H9 (cell line): Measurements from ENCODE around the gene PNMA6E. TPM values are rescaled to one million over a fixed set of nuclear protein-coding genes. Genes with fewer than 3 reads are reported as not detected.

ENCODE experiments used
- DNase-seq: peaks from one replicate; pipeline ENCODE4 v3.0.0-alpha.2; 2017
- H2AFZ ChIP-seq: one replicate; pipeline ENCODE4 v1.6.1; 2013; ENCODE audit warnings: mild to moderate bottlenecking, low read length, control low read depth, moderate library complexity
- H2AK5ac ChIP-seq: 2 replicates; pipeline ENCODE4 v1.6.1; 2013; ENCODE audit warnings: low read length, control low read depth, mixed read lengths; ENCODE audit not compliant: insufficient read length
- H2BK120ac ChIP-seq: one replicate; pipeline ENCODE4 v1.6.1; 2013; ENCODE audit warnings: low read depth, mild to moderate bottlenecking, low read length, control low read depth, inconsistent platforms; ENCODE audit not compliant: poor library complexity, severe bottlenecking
- H2BK12ac ChIP-seq: 2 replicates; pipeline ENCODE4 v1.6.1; 2013; ENCODE audit warnings: low read length, control low read depth, mixed read lengths, low read depth; ENCODE audit not compliant: insufficient read length
- H2BK15ac ChIP-seq: 2 replicates; pipeline ENCODE4 v1.6.1; 2013; ENCODE audit warnings: low read depth, low read length, control low read depth
- H2BK20ac ChIP-seq: one replicate; pipeline ENCODE4 v1.6.1; 2013; ENCODE audit warnings: low read depth, mild to moderate bottlenecking, low read length, control low read depth, inconsistent platforms; ENCODE audit not compliant: poor library complexity, severe bottlenecking
- H2BK5ac ChIP-seq: 2 replicates; pipeline ENCODE4 v1.6.1; 2013; ENCODE audit warnings: low read length, control low read depth, mixed read lengths; ENCODE audit not compliant: insufficient read length
- H3K14ac ChIP-seq: 2 replicates; pipeline ENCODE4 v1.6.1; 2013; ENCODE audit warnings: low read length, control low read depth; ENCODE audit not compliant: insufficient read depth
- H3K18ac ChIP-seq: 2 replicates; pipeline ENCODE4 v1.6.1; 2013; ENCODE audit warnings: low read depth, mild to moderate bottlenecking, mixed read lengths, low read length, control low read depth; ENCODE audit not compliant: insufficient read length
- H3K23ac ChIP-seq: 2 replicates; pipeline ENCODE4 v1.6.1; 2013; ENCODE audit warnings: low read length, control low read depth, mixed read lengths, low read depth; ENCODE audit not compliant: insufficient read length
- H3K23me2 ChIP-seq: 2 replicates; pipeline ENCODE4 v1.6.1; 2013; ENCODE audit warnings: low read depth, mild to moderate bottlenecking, mixed read lengths, low read length, control low read depth; ENCODE audit not compliant: insufficient read length, poor library complexity, severe bottlenecking
- H3K27ac ChIP-seq: 2 replicates; pipeline ENCODE4 v1.5.1; 2013; ENCODE audit warnings: low read length, control low read depth, mixed read lengths, low read depth; ENCODE audit not compliant: insufficient read length
- H3K27me3 ChIP-seq: 2 replicates; pipeline ENCODE4 v1.6.1; 2013; ENCODE audit warnings: low read length, control low read depth, inconsistent platforms; ENCODE audit not compliant: insufficient read depth
- H3K4ac ChIP-seq: 2 replicates; pipeline ENCODE4 v1.6.1; 2013; ENCODE audit warnings: low read depth, mild to moderate bottlenecking, control low read depth, inconsistent platforms, low read length, moderate library complexity
- H3K4me1 ChIP-seq: 2 replicates; pipeline ENCODE4 v1.6.1; 2013; ENCODE audit warnings: low read length, control low read depth, inconsistent platforms; ENCODE audit not compliant: insufficient read depth
- H3K4me2 ChIP-seq: 2 replicates; pipeline ENCODE4 v1.6.1; 2013; ENCODE audit warnings: low read length, control low read depth, mixed read lengths; ENCODE audit not compliant: insufficient read length, insufficient read depth
- H3K56ac ChIP-seq: 2 replicates; pipeline ENCODE4 v1.6.1; 2013; ENCODE audit warnings: low read depth, mild to moderate bottlenecking, mixed read lengths, low read length, control low read depth; ENCODE audit not compliant: insufficient read length
- H3K79me1 ChIP-seq: 2 replicates; pipeline ENCODE4 v1.6.1; 2013; ENCODE audit warnings: low read depth, mild to moderate bottlenecking, moderate library complexity, low read length, control low read depth, inconsistent platforms; ENCODE audit not compliant: insufficient read depth, poor library complexity, severe bottlenecking
- H3K79me2 ChIP-seq: 2 replicates; pipeline ENCODE4 v1.6.1; 2013; ENCODE audit warnings: low read length, control low read depth, inconsistent platforms; ENCODE audit not compliant: insufficient read depth
- H3K9ac ChIP-seq: 2 replicates; pipeline ENCODE4 v1.6.1; 2013; ENCODE audit warnings: low read length, control low read depth, mixed read lengths; ENCODE audit not compliant: insufficient read length; ENCODE audit errors: extremely low read depth
- H3K9me3 ChIP-seq: one replicate; pipeline ENCODE4 v1.6.1; 2013; ENCODE audit warnings: low read depth, low read length, inconsistent platforms; ENCODE audit not compliant: control insufficient read depth
- H3T11ph ChIP-seq: one replicate; pipeline ENCODE4 v1.6.1; 2013; ENCODE audit warnings: mild to moderate bottlenecking, low read length, control low read depth, inconsistent platforms
- H4K20me1 ChIP-seq: one replicate; pipeline ENCODE4 v1.6.1; 2013; ENCODE audit not compliant: control insufficient read depth, insufficient read length, insufficient read depth
- H4K5ac ChIP-seq: 2 replicates; pipeline ENCODE4 v1.6.1; 2013; ENCODE audit warnings: low read depth, mild to moderate bottlenecking, mixed read lengths, low read length, control low read depth; ENCODE audit not compliant: insufficient read length
- H4K8ac ChIP-seq: replicated peaks from 2 replicates; pipeline ENCODE4 v1.6.1; 2013; ENCODE audit warnings: low read length, control low read depth, mixed read lengths, low read depth; ENCODE audit not compliant: insufficient read length
- H4K91ac ChIP-seq: 2 replicates; pipeline ENCODE4 v1.6.1; 2013; ENCODE audit warnings: low read depth, mild to moderate bottlenecking, moderate library complexity, mixed read lengths, low read length, control low read depth; ENCODE audit not compliant: insufficient read length
- H3K27ac Mint-ChIP-seq, 3 experiments: 2 replicates in 2 of 3; 3 replicates in 1 of 3; pipeline ENCODE4 v1.8.0; 2020 to 2021; ENCODE audit warnings: mixed read lengths in 3 of 3, mild to moderate bottlenecking in 1 of 3, moderate library complexity in 1 of 3
- H3K27me3 Mint-ChIP-seq: 2 replicates; pipeline ENCODE4 v1.8.0; 2021; ENCODE audit warnings: low read depth, mild to moderate bottlenecking, moderate library complexity, mixed read lengths
- H3K36me3 Mint-ChIP-seq, 3 experiments: 2 replicates in 2 of 3; 3 replicates in 1 of 3; pipeline ENCODE4 v1.8.0; 2020 to 2021; ENCODE audit warnings: low read depth in 3 of 3, mixed read lengths in 3 of 3; ENCODE audit not compliant: insufficient read depth in 1 of 3
- H3K4me1 Mint-ChIP-seq, 2 experiments: 2 replicates each; pipeline ENCODE4 v1.8.0; 2020; ENCODE audit warnings: mixed read lengths in 2 of 2
- H3K4me3 Mint-ChIP-seq, 2 experiments: 2 replicates in 1 of 2; 3 replicates in 1 of 2; pipeline ENCODE4 v1.8.0; 2020 to 2021; ENCODE audit warnings: mild to moderate bottlenecking in 2 of 2, mixed read lengths in 2 of 2, moderate library complexity in 1 of 2
- H3K9me3 Mint-ChIP-seq, 2 experiments: 2 replicates in 1 of 2; 3 replicates in 1 of 2; pipeline ENCODE4 v1.8.0; 2020; ENCODE audit warnings: mild to moderate bottlenecking in 2 of 2, mixed read lengths in 2 of 2, moderate library complexity in 1 of 2
- WGBS: extraction: QIAGEN DNeasy Blood & Tissue Kit; methylation state at CpG from one replicate; pipeline ENCODE4 v1.1.7; 2013; ENCODE audit warnings: missing lambda C conversion rate, low lambda C conversion rate, mixed read lengths; ENCODE audit not compliant: insufficient read length; ENCODE audit errors: extremely low coverage; 5-methylcytosine and 5-hydroxymethylcytosine counted together
- total RNA-seq: library from RNA; stranded (reverse); gene quantifications from 2 replicates; pipeline ENCODE4 v1.2.1, GENCODE V29; 2021
- TF ChIP-seq, protein P1 (sequence below): fragments of 200-600 bp; sonication (generic); conservative IDR thresholded peaks from 3 replicates; pipeline ENCODE4 v1.8.0; 2021; ENCODE audit warnings: antibody characterized with exemption, mild to moderate bottlenecking

Gene PNMA6E
- total RNA-seq, 1 experiment from 2014 or later, result not detected

DNA sequence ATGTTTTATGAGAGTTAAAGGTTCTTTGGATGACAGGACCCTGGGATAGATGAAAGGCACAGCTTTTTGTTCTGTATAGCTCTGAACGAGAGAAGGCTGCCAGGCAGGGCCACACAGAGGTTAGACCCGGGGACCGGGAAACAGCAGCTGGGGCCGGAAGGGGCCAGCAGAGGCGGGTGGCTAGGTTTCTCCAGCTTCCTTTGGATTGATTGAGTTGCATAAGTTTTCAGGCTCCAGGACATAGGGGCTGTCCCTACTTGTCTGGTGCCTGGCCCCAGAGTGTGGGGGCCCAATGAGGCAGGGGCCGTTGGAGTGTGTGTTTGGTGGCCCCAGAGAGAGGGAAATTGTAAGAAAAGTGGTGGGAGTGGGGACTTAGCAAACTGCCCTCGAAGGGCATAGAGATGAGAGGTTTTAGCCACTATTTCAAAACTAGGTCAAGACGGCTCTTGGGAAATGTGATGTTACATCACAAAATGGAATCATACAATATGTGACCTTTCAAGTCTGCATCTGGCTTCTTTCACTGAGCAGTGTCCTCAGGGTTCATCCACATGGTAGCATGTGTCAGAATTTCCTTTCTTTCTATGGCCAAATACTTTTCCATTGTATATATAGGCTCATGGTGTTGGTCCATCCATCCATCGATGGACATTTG, 13.8 kb upstream of the PNMA6E start:
- peaks cover 32% of the 10 kb centered on the region for H3K27me3 Mint-ChIP-seq
- peaks cover 33% of the 10 kb centered on the region for H3K9me3 ChIP-seq
- H2BK15ac ChIP-seq, result no peak overlapping the region
- H3K9ac ChIP-seq, result no peak overlapping the region
- H2AFZ ChIP-seq, result no peak overlapping the region
- no peak overlapping the region for H3K4ac ChIP-seq
- peaks cover 9 to 27% of the 10 kb centered on the region in 2 experiments for H3K4me1 Mint-ChIP-seq
- no peak overlapping the region for H3K27ac ChIP-seq
- H3K27me3 ChIP-seq, result peaks cover 7% of the 10 kb centered on the region; the same call in 1 of the 2 replicates
- H3K36me3 Mint-ChIP-seq, result peaks cover 7 to 14% (median 9%) of the 10 kb centered on the region in 3 experiments; a peak in 5 of 7 replicates
- H2BK12ac ChIP-seq, result no peak overlapping the region
- no peak overlapping the region for H2BK20ac ChIP-seq
- no peak overlapping the region for H4K5ac ChIP-seq
- no peak overlapping the region for H3K27ac Mint-ChIP-seq
- no peak for DNase-seq
- H2BK120ac ChIP-seq, result no peak overlapping the region
- H3K56ac ChIP-seq, result no peak overlapping the region
- no peak overlapping the region for H3K4me3 Mint-ChIP-seq
- no CpG with 5 or more reads among the region's 9 CpGs for WGBS
- H3K18ac ChIP-seq, result no peak overlapping the region
- no peak overlapping the region for H3K23ac ChIP-seq
- no peak overlapping the region for H4K91ac ChIP-seq
- TF ChIP-seq, protein P1, sequence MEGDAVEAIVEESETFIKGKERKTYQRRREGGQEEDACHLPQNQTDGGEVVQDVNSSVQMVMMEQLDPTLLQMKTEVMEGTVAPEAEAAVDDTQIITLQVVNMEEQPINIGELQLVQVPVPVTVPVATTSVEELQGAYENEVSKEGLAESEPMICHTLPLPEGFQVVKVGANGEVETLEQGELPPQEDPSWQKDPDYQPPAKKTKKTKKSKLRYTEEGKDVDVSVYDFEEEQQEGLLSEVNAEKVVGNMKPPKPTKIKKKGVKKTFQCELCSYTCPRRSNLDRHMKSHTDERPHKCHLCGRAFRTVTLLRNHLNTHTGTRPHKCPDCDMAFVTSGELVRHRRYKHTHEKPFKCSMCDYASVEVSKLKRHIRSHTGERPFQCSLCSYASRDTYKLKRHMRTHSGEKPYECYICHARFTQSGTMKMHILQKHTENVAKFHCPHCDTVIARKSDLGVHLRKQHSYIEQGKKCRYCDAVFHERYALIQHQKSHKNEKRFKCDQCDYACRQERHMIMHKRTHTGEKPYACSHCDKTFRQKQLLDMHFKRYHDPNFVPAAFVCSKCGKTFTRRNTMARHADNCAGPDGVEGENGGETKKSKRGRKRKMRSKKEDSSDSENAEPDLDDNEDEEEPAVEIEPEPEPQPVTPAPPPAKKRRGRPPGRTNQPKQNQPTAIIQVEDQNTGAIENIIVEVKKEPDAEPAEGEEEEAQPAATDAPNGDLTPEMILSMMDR, result no peak
- no peaks in the 10 kb centered on the region for H3K79me1 ChIP-seq
- no peaks in the 10 kb centered on the region for H3K23me2 ChIP-seq
- no peak overlapping the region for H4K8ac ChIP-seq
- H3K79me2 ChIP-seq, result no peaks in the 10 kb centered on the region
- no peak overlapping the region for H2BK5ac ChIP-seq
- no peak overlapping the region for H3K14ac ChIP-seq
- peaks cover 73 to 79% of the 10 kb centered on the region in 2 experiments for H3K9me3 Mint-ChIP-seq
- no peak overlapping the region for H3T11ph ChIP-seq
- H3K4me2 ChIP-seq, result no peak overlapping the region
- H2AK5ac ChIP-seq, result no peak overlapping the region
- no peaks in the 10 kb centered on the region for H3K4me1 ChIP-seq
- H4K20me1 ChIP-seq, result no peaks in the 10 kb centered on the region
